SK-N-SH (cell line): ENCODE measurements around the gene ERBB2. TPM values are rescaled to one million over a fixed set of nuclear protein-coding genes. Genes with fewer than 3 reads are reported as not detected.

Experiments used
- CTCF ChIA-PET: fragments of 300-600, 350-600 bp; formaldehyde crosslinking; extraction: SDS; loops from one replicate; lab custom pipeline; 2021; lab: Yijun Ruan, JAX
- POLR2A ChIA-PET: fragments of 350-600 bp; sonication (Branson Sonifier 250); formaldehyde crosslinking; extraction: SDS; loops from one replicate; lab custom pipeline; 2020; ENCODE audit warnings: antibody characterized with exemption, inconsistent platforms; lab: Yijun Ruan, JAX
- DNase-seq: peaks from one replicate; pipeline ENCODE4 v3.0.0; 2012
- H2AFZ ChIP-seq: fragments of 200-600 bp; sonication (generic); 2 replicates; pipeline ENCODE4 v1.8.1; 2016; ENCODE audit warnings: antibody characterized with exemption, mild to moderate bottlenecking, low read depth
- H3F3A ChIP-seq: fragments of 200-600 bp; sonication (generic); replicated peaks from 2 replicates; pipeline ENCODE3; 2016; ENCODE audit warnings: antibody characterized with exemption, mild to moderate bottlenecking; ENCODE audit not compliant: insufficient read depth
- H3K27ac ChIP-seq, 2 experiments: fragments of 200-500 bp in 1 of 2; fragments of 200-600 bp in 1 of 2; sonication (Bioruptor generic) in 1 of 2; sonication (generic), shearing (Covaris generic) in 1 of 2; 2 replicates each; pipeline versions ENCODE4 v1.5.1 to v1.6.1; 2014 to 2016; ENCODE audit warnings: low read depth in 2 of 2, inconsistent platforms in 1 of 2, low read length in 1 of 2, mild to moderate bottlenecking in 1 of 2, mixed read lengths in 1 of 2
- H3K27me3 ChIP-seq: fragments of 200-600 bp; sonication (generic), shearing (Covaris generic); 2 replicates; pipeline ENCODE4 v1.6.1; 2016; ENCODE audit warnings: mixed run types; ENCODE audit not compliant: insufficient read depth
- H3K36me3 ChIP-seq, 2 experiments: fragments of 200-500 bp in 1 of 2; fragments of 200-600 bp in 1 of 2; sonication (Bioruptor generic) in 1 of 2; sonication (generic) in 1 of 2; replicated peaks in 1 of 2; 2 replicates each; pipeline versions ENCODE3 to v1.5.1; 2014 to 2016; ENCODE audit warnings: low read length in 1 of 2, mild to moderate bottlenecking in 1 of 2; ENCODE audit not compliant: insufficient read depth in 2 of 2, control insufficient read depth in 1 of 2
- H3K4me1 ChIP-seq, 2 experiments: fragments of 200-500 bp in 1 of 2; fragments of 200-600 bp in 1 of 2; sonication (Bioruptor generic) in 1 of 2; sonication (generic), shearing (Covaris generic) in 1 of 2; 2 replicates each; pipeline versions ENCODE4 v1.5.1 to v1.6.1; 2014 to 2016; ENCODE audit warnings: low read depth in 1 of 2, low read length in 1 of 2, mixed run types in 1 of 2; ENCODE audit not compliant: insufficient read depth in 2 of 2, control insufficient read depth in 1 of 2
- H3K4me2 ChIP-seq: fragments of 200-600 bp; sonication (generic), shearing (Covaris generic); 2 replicates; pipeline ENCODE4 v1.6.1; 2017; ENCODE audit warnings: mixed run types
- H3K4me3 ChIP-seq, 2 experiments: fragments of 200-500 bp in 1 of 2; fragments of 200-600 bp in 1 of 2; sonication (Bioruptor generic) in 1 of 2; sonication (generic), shearing (Covaris generic) in 1 of 2; 2 replicates each; pipeline versions ENCODE4 v1.5.1 to v1.8.1; 2014 to 2016; ENCODE audit warnings: low read depth in 2 of 2, inconsistent platforms in 1 of 2, low read length in 1 of 2, mild to moderate bottlenecking in 1 of 2, mixed read lengths in 1 of 2, moderate library complexity in 1 of 2
- H3K79me2 ChIP-seq: fragments of 200-600 bp; sonication (generic); 2 replicates; pipeline ENCODE4 v1.8.1; 2017; ENCODE audit warnings: mild to moderate bottlenecking; ENCODE audit not compliant: insufficient read depth
- H3K9ac ChIP-seq: fragments of 200-600 bp; sonication (generic); 2 replicates; pipeline ENCODE4 v1.6.1; 2017; ENCODE audit warnings: mixed run types
- H3K9me2 ChIP-seq: fragments of 200-600 bp; sonication (generic); 2 replicates; pipeline ENCODE4 v1.6.1; 2017; ENCODE audit warnings: mixed run types
- H3K9me3 ChIP-seq: fragments of 200-600 bp; sonication (generic); 2 replicates; pipeline ENCODE4 v1.6.1; 2017; ENCODE audit warnings: mixed run types, mild to moderate bottlenecking, moderate library complexity
- H4K20me1 ChIP-seq: fragments of 200-600 bp; sonication (generic); 2 replicates; pipeline ENCODE4 v1.6.1; 2017; ENCODE audit warnings: mild to moderate bottlenecking, mixed run types; ENCODE audit not compliant: insufficient read depth
- FOXJ3 ChIP-seq: sonication (generic); formaldehyde crosslinking; IDR thresholded peaks from 2 replicates; pipeline ENCODE4 v1.5.1; 2020; ENCODE audit warnings: mild to moderate bottlenecking, missing genetic modification reagents
- FOXM1 ChIP-seq: IDR thresholded peaks from 2 replicates; pipeline ENCODE4 v1.4.0; 2012; ENCODE audit warnings: low read depth, mild to moderate bottlenecking
- JUND ChIP-seq: IDR thresholded peaks from 2 replicates; pipeline ENCODE4 v1.4.0; 2012
- MXI1 ChIP-seq: IDR thresholded peaks from 2 replicates; pipeline ENCODE4 v1.6.1; 2012; ENCODE audit warnings: mild to moderate bottlenecking, low read depth, low read length, improper control_type of control experiment
- PBX3 ChIP-seq: IDR thresholded peaks from 2 replicates; pipeline ENCODE4; 2012
- TCF12 ChIP-seq: IDR thresholded peaks from 2 replicates; pipeline ENCODE4 v1.4.0; 2012
- USF1 ChIP-seq: IDR thresholded peaks from 2 replicates; pipeline ENCODE4 v1.4.0; 2012; ENCODE audit warnings: low read depth, borderline replicate concordance
- WGBS: methylation state at CpG from one replicate; pipeline ENCODE4 v1.1.6; 2017; ENCODE audit warnings: low lambda C conversion rate; 5-methylcytosine and 5-hydroxymethylcytosine counted together
- polyA plus RNA-seq, 3 experiments: library from polyadenylated mRNA; depleted of rRNA; stranded (reverse); fragments of >200 nt; gene quantifications; 2 replicates each; pipeline ENCODE4 v1.2.3, GENCODE V29; 2012

The ERBB2 gene
- polyA plus RNA-seq, 1 of the 3 experiments (the other 2 are of a cell fraction): 1.9 TPM

DNA sequence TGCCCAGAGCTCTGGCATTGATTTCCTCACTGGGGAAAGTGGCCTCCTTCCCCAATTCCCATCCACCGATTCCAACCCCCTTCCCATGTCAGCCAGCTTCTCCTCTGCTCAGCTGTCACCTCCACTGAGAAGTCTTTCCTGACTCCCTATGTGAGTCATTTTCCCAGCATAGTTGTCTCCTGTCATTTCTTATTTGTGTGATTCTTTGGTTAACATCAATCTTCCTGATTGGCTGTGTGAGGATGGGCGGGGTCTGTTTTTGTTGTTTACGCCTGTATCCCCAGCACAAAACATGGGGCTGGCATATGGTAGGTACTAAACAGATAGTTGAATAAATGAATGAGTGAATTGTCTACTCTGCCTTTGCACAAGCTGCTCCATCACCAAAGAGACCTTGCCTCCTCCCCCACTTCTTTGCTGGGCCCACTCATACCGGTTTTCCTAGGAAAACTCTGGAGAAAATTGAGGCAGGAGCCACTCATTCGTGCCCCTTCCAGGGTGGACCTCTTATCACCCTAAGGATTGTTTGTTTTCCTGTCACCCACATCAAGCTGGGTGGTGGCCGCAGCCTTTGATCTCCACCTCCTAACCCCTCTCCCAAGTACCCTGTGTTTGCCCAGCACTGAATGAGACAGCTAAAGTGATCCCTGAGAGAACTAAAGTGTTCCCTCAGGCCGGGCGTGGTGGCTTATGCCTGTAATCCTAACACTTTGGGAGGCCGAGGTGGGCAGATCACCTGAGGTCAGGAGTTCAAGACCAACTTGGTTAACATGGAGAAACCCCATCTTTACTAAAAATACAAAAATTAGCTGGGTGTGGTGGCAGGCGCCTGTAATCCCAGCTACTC, 36.7 kb downstream of the ERBB2 start:
- WGBS: 70% methylated on average over 10 of the region's 10 CpGs
- POLR2A ChIA-PET: no interaction called here
- Histone ChIP-seq H3K4me1 (no peaks in the 10 kb centered on the region), H3K79me2 (no peaks in the 10 kb centered on the region), H3K36me3 (no peaks in the 10 kb centered on the region), H3K4me2 (no peak overlapping the region), H3K9me2 (no peaks in the 10 kb centered on the region), H3K27ac (no peak overlapping the region), H3K27me3 (no peaks in the 10 kb centered on the region), H3F3A (no peaks in the 10 kb centered on the region), H2AFZ (no peak overlapping the region), H3K9me3 (no peaks in the 10 kb centered on the region), H3K4me3 (no peak overlapping the region), H3K9ac (no peak overlapping the region)
- no peak for TF ChIP-seq USF1
- peak; percentile 44 for TF ChIP-seq PBX3
- TF ChIP-seq, all 33 proteins: peak for 1
- CTCF ChIA-PET: interaction anchor here (1.1 to 1.3 kb wide), 2 partner anchors 13 to 115 kb away, joined by 4 read pairs; no protein-coding TSS in a partner anchor
- no peak for DNase-seq
- H4K20me1 ChIP-seq: no peaks in the 10 kb centered on the region

DNA sequence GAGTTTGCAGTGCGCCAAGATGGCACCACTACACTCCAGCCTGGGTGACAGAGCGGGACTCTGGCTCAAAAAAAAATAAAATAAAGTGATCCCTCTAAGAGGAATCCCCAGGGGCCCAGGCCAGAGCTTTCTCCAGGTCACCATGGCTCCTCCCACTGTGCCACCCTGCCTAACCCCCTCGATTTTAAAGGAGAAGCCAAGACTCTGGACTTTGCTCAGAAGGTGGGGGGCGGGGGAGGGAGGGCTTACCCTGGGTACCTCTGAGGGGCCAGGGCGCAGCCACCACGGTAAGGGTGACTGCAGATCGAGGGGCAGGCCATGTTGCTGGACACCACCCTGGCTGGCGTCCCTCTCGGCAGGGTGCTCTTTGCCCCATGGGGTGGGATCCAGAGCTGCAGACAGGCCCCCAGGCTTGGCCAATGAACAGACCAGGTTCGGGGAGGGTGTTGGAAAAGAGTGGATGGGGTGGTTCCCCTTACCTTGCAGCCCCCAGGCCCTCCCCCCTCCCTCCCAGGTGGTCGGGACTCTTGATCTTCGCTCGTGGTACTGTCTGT, 37.4 kb downstream of the ERBB2 start:
- ChIA-PET CTCF (interaction anchor here (1.1 to 1.3 kb wide), 2 partner anchors 12 to 116 kb away, joined by 4 read pairs; no protein-coding TSS in a partner anchor), POLR2A (no interaction called here)
- WGBS: 61% methylated on average over 9 of the region's 13 CpGs
- peak; percentile 9 for DNase-seq
- no peaks in the 10 kb centered on the region for H4K20me1 ChIP-seq
- no peaks in the 10 kb centered on the region for H3K9me2 ChIP-seq
- H3F3A ChIP-seq: no peaks in the 10 kb centered on the region
- H3K27ac ChIP-seq: no peak overlapping the region
- H3K36me3 ChIP-seq: no peaks in the 10 kb centered on the region
- no peaks in the 10 kb centered on the region for H3K79me2 ChIP-seq
- H3K27me3 ChIP-seq: no peaks in the 10 kb centered on the region
- H3K9me3 ChIP-seq: no peaks in the 10 kb centered on the region
- no peak overlapping the region for H3K4me3 ChIP-seq
- no peak overlapping the region for H3K9ac ChIP-seq
- no peaks in the 10 kb centered on the region for H3K4me1 ChIP-seq
- no peak for TF ChIP-seq TCF12
- TF ChIP-seq FOXJ3 (CRISPR knock-in tag): no peak
- no peak for TF ChIP-seq JUND
- no peak for TF ChIP-seq USF1
- no peak for TF ChIP-seq MXI1
- no peak for TF ChIP-seq FOXM1
- H3K4me2 ChIP-seq: no peak overlapping the region
- H2AFZ ChIP-seq: no peak overlapping the region
